SHP77 treated with DMSO at 0.1 percent for 48 hours (cell line): ENCODE results near the gene PAX8.
"Not testable (repeated sequence)": the region's sequence is repeated elsewhere in the genome, so short reads cannot be mapped to it uniquely, and the experiment has no call there.

Experiments
- DNase-seq: peaks from one replicate; lab custom pipeline; 2025; lab: John Stamatoyannopoulos, UW

Gene PAX8

DNA sequence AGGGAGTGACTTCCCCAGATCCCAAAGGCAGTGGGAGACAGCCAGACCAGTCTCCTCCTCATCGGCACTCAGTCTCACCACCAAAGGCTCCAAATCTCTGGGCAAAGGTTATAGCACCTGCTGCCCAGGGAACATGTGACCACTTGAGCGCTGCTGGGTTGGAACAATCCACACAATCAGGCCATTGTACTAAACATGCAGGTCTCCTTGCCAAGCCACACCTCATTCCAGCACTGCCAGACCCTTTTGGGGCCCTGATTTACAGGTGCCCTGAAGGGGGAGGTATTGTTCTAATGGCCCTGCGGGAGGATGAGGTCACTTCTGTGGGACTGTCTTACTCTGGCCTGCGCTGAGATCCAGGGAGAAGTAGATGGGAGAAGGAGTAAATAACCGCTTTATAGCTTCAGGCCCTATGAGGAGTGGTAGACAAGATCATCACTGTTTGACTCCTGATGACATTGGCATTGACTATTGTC lies 10.0 kb upstream of the PAX8 start:
- DNase-seq = not testable (repeated sequence)

DNA sequence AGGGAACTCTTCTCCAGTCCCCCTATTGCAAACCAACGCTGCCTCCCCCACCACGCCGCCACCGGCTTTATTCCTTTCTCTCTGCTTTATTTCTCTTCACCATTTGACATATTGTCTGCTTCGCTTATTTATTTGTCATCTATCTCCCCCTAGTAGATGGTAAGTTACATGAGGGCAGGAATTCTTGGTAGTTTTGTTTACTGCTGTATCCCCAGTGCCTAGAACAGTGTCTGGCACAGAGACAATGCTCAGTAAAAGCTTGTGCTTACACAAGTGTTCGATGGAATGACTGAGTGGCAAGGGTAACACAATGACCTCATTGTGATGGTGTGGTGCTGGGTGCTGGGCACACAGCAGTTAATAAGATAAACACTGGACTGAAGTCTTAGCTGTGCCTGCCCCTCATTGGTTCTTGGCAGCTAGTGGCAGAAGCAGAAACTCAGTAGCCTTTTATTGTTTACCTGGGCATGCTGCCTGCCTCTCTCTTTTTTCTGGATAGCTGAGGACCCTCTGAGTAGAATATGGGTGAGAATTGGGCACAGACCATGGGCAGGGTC lies 9.5 kb upstream of the PAX8 start:
- DNase-seq = not testable (repeated sequence)

DNA sequence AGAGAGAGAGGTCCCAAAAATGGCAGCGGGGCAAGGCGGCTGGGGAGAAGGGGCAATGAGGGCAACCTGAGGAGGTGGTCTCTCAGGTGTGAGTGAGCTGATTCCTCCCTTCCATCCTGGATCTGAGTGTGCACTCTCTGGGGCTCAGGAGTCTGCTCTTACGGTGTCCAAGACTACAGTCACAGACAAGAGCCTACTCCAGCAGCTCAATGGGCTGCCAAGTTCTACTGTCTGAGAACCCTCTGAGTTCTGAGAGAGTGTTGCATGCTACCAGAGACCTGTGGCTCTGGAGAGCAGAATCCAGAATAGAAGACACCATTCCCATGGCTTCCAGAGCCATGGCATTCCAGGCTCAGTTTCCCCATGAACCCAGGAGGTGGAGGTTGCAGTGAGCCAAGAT lies 7.1 kb upstream of the PAX8 start:
- DNase-seq = no peak

DNA sequence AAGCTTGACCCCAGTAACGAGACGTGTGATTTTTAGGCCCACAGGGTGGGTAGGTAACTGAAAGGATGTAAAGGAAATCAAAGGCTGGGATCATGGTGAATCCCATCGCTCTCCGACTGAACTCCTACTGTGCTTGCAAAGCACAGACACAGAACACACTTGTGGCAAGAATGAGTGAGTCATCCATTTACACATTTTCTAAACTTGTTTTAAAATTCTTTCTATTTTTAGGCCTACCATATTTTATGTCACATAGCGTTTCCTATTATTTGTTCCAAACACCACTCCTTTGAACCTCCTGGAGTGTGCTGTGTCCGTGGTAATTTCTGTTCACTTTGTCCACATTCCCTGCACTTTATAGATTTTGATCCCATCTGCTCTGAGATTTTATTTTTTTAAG lies 6.3 kb upstream of the PAX8 start:
- DNase-seq = not testable (repeated sequence)

DNA sequence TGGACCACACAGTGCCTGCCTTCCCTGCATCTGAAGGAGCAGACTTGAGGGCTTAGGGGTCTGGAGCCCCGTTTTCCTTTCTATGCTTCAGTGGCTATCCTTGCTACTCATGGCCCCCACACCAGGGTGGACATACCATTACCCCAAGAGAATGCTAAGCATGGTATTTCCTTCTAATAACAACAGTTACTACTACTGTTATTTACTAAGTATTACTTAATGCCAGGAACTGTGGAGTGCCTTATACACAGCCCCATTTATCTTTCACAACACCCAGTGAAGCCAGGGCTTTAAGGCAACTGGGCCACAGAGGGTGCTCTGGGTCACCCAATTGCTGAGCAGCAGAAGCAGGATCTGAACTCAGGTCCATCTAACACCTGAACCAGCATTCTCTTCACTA lies 5.8 kb upstream of the PAX8 start:
- DNase-seq = no peak

DNA sequence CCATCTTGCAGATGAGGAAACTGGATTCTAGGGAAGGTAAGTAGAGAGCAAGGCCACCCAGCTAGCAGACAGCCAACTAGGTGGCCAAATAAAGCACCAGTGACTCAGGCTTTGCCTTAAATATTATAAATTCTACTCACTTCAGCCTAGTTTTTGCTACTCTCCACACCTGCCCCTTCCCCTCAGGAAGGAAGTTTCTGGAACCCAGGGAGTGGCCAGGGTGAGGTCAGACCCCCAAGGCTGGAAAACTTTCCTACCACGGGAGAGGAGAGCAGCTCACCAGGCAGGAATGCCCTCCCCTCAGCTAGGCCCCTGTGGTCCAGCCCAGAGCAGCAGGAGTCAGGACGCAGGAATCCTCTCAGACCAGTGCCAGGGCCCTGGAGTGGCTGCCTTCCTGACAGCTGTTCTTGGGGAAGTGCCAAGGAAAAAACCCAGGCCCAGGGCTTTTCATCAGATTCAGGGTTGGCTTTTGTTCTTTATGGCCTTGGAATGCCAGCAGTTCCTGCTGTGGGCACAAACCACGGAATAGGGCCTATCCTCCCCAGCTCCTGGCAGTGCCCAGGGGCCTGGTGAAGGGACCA lies 5.1 kb upstream of the PAX8 start:
- DNase-seq = no peak

DNA sequence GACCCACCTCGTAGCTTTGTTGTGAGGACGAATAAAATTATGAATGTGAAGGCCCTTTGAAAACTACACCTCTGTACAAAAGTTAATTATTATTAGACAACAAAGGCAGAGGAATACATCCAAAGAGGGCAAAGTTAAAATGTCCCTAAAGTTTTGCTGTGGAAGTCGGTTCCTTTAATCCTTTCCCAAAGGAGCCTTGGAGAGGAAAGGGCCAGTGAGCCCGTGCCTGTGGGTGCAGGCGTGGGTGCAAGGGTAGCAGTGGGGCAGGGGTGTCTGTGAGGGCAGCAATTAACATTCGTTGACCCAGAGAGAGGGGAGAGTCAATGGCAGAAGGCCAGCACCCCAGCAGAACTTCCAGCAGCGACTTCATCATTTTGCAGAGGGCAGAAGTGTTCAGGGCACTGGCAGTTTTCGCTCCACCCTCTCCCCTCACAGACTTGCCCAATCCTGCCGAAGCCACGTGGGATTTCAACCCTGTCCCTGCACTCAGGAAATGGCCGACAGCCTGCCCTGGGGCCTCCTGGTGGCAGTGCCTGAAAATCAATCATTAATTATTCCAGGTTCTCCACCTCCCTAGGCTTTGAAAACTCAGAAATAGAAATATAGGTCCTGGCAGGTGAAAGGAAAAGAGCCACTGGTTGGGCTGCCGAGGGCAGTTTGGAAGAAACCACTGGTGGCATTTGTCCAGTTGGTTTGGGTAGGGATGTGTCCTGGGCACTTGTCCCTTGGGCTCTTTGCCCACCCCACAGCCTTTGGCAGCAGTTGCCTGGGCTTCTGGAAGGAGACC lies 4.2 kb upstream of the PAX8 start:
- DNase-seq = no peak

DNA sequence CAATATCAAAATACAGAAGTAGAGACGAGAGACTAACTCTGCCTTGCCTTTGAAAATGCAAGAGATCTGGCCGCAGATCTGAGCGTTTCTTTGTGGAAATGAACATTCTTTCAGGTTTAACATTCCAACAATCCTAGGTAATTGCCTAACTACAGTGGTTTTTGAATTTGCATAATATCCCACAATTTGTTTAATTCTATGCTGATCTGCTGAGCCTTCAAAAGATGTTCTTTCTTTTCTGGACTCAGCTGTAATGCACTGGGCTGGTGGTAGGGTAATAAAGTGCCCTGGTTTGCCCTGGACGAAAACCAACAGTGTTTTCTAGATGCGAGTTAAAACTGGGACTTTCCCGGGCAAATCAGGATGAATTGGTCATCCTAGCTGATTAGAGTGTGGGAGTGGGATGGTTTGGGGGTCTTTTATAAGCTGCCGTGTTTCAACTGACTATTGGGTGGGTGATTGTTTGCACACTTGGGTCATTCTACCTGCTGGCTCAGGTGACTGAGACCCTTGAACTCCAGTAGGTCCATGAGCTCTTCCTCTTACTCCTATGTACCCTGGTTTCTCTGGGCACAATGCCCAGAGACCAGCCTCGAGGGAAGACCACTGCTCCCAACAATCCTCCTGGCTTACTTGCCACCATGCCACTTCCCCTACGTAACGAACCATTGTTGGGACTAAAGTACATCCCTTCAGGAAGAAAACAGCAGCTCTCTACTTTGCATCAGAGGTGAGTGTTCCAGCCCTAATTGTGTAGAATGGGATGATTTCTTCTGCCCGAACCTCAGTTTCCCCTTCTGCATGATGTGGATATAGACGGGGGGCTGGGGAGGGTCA lies 3.4 kb upstream of the PAX8 start:
- DNase-seq = no peak

DNA sequence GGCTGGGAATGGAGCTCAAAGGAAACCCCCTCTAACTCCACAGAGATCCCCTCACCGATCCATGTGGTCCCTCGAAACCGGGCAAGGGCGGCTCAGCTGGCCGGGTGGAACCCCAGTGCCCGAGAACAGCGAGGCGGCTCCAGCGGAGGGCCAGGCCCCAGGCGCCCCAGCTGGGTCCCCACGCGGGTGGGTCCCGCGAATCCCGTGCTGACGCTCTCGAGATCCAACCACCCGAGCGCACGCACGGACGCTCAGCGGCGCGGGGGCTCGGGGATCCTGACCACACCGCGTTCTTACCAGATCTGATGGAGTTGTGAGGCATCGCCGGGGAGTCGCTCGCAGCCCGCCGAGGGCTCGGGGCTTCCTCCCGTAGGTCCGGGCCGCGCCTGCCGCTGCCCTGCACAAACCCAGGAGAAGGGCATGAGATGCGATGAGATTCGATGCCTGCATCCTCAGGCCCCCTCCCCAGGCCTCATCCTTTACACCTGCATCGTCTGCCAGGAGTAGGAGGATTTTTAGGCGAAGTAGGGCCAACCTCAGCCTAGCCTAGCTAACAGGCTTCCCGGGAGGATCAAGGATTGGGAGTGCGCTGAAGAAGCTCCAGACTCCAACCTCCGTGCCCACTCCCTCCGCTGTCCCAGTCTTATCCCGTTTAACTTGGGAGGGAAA lies 514 bp downstream of the PAX8 start:
- no peak for DNase-seq

DNA sequence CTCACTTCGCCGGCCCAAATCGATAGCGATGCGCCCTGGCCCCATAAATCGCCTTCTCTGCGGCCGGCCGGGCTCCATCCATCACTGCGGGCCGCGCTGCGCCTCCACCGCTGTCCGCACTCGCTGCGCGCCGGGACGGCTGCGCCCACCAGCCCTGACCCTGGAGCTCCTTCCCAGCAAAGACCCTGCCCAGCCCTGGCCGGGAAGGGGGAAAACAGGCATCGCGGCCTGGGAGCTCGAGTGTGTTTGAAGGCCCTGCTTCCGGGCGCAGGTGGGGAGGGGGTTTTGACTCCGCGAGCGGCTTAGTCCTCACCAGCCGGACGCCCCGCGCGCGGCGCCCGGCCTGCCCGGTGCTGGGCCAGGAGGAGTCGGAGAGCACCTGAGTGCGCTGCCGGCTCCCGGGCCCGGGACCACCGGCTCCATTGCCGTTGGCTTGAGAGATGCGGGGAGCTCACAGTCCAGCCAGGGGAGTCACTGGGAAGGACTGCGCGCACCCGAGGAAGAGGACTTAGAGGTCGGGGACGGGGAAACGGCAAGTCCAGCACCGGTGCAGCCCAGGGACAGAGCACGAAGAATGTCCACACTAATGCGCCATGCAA lies 1.1 kb downstream of the PAX8 start:
- DNase-seq = no peak

DNA sequence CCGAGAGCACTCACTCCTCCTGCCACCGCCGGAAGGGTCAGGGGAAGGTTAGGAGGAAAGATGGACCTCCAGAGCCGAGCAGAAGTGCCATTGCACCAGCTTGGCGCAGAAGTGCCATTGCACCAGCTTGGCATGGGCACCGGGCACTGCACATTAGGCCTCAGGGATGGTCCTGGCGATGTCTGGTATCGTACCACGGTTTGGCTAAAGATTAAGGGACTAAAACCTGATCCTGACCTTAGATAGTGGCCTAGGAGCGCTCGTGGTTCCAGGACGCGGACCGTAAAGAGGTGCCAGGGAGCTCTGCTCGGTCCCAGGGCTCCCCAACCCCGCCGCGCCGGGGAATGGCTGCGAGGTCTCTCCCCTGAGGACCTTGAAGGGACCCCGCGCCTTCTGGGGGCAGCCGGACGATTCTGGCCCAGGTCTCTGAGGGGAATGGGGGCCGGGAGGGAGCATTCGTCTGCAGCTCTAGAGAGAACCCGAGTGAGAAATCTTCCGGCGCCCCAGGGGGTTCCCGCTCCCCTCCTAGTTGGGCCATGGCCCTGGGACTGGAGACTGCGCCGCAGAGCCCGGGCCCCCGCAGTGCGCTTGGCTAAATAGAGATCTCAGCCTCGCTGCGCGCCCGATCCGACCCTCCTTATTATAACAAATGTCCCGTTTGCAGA lies 1.8 kb downstream of the PAX8 start:
- no peak for DNase-seq

DNA sequence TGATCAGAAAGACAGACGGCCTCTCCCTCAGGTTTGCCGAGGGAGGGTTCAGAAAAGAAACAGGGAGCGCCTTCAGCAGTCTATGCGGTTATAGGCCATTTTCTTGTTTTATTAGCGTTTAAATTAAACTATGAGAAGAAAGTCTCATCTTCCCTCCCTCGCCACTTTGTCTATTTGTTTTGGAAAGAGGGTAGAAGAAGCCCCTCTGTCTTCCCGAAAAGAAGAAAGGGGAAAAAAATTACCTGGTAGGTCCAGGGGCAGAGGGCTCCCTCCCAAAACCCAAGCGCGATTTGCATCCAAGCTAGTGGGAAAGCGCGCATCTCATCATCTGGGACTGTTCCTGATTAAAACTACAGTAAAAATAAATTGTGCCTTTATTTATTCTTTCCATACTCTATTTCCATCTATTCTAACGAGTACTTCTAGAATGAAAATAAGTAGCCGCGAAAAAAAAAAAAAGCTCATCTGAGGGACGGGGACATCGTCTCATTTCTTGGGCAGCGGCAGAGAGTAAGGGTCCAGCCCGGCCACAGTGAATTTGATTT lies 2.4 kb downstream of the PAX8 start:
- no peak for DNase-seq

DNA sequence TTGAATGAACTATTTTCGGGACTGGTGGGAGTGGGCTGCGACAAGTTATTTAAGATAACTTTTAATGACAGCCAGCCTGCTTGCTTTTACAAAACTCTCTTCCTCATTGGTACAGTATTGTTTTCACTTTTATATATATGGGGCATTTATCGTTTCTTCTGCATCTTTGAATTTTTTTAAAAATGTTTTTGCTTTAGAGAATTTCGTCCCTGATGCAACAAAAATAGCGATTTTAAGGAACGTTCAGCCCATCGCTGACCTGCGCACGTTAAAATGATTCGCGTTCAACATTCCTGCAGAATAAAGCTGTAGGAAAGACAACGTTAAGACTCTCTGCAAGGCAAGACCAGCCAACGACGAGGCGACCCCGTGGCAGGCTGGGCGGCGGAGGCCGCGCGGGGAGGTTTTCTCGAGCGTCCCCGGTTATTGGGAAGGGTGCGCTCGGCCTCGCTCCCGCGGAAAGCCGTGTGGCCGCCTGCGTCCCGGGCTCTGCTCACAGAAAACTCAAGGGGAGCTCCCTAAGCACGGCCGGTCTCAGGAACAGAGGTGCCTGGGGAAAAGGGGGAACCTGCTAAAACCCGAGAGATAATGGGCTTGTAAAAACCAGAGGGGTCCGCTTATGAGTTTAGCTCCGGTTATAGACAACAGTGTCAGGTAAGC lies 3.0 kb downstream of the PAX8 start:
- DNase-seq = no peak

DNA sequence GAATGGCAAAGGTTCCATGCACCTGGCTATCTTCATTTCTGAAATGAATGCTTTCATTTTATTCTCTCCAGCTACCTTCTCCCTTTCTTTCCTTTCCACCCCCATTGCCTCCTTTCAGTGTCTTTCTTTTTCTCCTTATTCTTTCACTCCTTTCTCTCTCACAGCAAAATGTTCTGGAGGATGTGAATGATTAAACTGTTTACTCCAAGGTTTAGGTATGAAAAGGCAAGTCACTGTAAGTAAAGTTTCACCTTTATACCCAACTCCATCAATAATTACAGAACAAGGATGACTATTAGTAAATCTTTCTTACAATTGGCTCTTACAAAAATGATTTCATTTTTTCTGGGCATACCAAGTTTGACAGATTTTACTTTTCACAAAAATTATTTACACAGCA lies 4.3 kb downstream of the PAX8 start:
- DNase-seq = no peak

DNA sequence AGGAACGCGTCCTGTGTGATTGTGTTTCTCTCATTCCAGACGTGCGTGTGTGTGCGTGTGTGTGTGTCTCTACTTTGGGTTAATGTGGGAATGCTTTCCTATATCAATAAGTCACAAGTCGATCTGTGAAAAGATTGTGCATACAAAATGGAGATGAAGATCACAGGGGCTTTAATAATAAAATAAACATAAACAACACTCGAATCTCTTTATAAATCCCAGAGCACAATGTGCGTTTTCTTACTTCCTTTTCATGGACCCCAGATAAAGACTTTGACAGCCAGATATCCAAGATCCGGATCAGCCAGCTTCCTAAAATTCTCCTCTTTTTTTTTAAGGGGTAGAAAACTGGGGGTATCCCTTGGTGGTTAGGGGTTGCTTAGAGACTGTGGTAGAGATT lies 4.7 kb downstream of the PAX8 start:
- DNase-seq = no peak

DNA sequence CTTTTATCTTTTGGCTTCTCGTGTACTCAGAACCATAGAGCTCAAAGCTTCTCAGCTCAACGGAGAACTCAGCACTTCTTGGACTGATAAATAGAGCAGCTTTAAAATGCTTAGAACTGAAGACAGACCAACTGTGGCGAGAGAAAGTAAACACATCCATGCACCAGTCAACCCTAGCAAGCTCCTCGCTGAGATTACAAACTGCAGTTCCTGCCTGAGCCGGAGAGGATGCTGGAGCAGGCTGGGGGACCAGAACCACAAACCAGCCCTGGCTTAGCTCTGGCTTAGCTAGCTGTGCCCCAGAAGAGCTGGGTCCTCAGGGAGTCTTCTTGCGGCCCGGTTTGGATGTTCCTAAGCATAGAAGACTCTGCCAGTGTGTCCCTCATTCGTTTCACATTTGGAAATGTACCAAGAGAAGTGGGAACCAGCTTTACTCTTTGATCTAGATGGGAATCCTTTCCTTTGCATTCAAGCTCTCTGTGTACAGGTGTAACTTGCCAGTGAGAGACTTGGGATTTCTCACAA lies 5.6 kb downstream of the PAX8 start:
- no peak for DNase-seq

DNA sequence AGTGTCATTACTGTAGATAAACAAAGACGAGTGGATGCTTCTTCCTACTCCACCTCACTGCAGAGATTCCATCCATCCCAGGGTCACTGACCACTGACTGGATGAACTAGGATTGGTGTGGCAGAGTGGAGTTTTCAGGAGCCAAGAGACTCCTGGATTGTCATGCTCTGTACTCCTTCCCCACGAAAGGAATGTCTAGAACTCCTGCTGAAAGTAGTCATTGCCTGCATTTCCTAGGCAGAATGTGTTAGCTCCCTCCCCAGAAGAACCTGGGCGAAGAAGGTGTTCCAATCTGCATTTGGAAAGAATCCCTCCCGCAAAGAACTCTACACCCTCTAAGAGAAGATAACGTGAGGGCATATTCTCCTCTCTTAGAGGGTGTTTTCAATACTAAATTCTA lies 6.2 kb downstream of the PAX8 start:
- no peak for DNase-seq

DNA sequence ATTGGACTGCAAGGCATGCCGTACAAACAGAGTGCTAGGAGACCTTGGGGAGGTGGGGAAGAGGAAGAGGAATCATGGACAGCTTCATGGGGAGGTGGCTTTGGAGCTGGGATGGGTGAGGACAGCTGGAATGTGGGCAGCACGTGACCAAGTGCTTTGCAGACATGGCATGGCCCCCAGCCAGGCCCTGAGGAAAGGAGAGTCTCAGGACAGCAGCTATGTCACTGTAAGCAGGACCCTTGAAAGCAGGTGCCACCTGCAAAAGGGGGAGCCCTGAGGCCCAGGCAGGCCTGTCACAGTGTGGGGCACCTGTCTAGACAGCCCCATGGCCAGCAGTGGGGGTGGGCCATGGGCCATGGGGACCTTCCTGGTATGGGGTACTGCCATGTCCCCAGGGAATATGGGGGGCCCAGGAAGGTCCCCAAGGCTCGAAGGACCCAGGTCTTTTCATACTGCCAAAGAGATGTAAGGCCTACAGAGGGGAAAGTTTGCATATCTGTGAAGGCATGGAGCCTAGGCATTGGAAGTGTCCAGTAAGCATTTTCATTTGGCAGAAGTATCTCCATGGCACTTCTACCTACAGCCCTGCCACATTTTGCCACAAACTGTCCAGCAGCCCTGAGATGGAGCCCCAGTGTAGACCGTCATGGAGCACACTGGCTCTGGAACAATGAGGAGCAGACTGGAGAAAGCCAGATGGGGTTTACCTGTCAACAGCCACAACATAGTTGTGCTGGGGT lies 9.9 kb downstream of the PAX8 start:
- DNase-seq = no peak

DNA sequence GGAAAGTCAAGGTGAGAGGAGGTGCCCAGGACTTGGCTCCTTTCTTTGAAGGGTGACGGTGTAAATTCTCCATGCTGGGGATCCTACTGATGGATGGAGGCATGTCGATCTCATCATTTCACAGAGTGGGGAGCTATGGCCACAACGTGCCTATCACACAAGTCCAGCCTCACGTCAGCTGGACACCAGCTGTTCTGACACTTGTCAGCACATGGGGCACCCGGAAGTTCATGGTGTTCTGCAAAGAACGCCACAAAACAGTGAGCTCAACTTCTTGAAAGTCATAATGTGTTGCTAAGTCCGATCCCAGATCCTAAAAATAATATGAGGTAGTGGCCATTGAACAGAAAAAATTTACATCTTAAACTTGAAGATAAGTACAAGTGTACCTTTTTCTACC lies 12.3 kb downstream of the PAX8 start:
- no peak for DNase-seq
